ENCODE results near the gene PCDHB14.
"Not testable (repeated sequence)": the region's sequence is repeated elsewhere in the genome, so short reads cannot be mapped to it uniquely, and the experiment has no call there.

- not testable (repeated sequence) for TF ChIP-seq EZH2 (IDR thresholded peaks at IDR 0.05; ENCODE audit: borderline replicate concordance, low read length); CTCF (IDR thresholded peaks at IDR 0.05; ENCODE audit: low read length)
These were observed 8.6 kb upstream of the PCDHB14 start for GRCh38 chr5:141214583-141214982.

Data from OCI-LY1 (cell line).